Mucosa of descending colon (tissue), 3 donors: ENCODE results near the gene PITHD1. TPM values are rescaled to one million over a fixed set of nuclear protein-coding genes. Genes with fewer than 3 reads are reported as not detected.
"Not testable (repeated sequence)": the region's sequence is repeated elsewhere in the genome, so short reads cannot be mapped to it uniquely, and the experiment has no call there.

ENCODE experiments used
- ATAC-seq: fragments of 200-7000 bp; cut with Tn5 transposase; one replicate; pipeline ENCODE4 v1.9.1; 2020; ENCODE audit warnings: mild to moderate bottlenecking, moderate library complexity
- DNase-seq, 3 donors: peaks; one replicate each; pipeline ENCODE4 v3.0.0-alpha.2; 2020
- H3K36me3 ChIP-seq: fragments of 200-600 bp; one replicate; pipeline ENCODE4 v1.8.0; 2021; ENCODE audit warnings: low read depth, mild to moderate bottlenecking
- H3K4me1 ChIP-seq: fragments of 200-600 bp; one replicate; pipeline ENCODE4 v1.8.0; 2021; ENCODE audit warnings: low read depth, mild to moderate bottlenecking
- H3K4me3 ChIP-seq: fragments of 200-600 bp; one replicate; pipeline ENCODE4 v1.8.0; 2021; ENCODE audit warnings: mild to moderate bottlenecking
- H3K9me3 ChIP-seq: fragments of 200-600 bp; one replicate; pipeline ENCODE4 v1.8.0; 2021; ENCODE audit warnings: mild to moderate bottlenecking
- intact Hi-C, 2 donors: fragments of 100-400 bp; cut with DNase I in 1 of 2; cut with micrococcal nuclease in 1 of 2; formaldehyde crosslinking; loops; one replicate each; pipeline versions ENCODE4 v1.11.0 to v1.11.1; 2022; cut with DNase I, micrococcal nuclease
- total RNA-seq, 3 donors: library from RNA; stranded (reverse); fragmentation: NEBNext Ultra II Directional in 2 of 3; extraction: Animal tissue kit (Norgen Biotek cat#: 25700) in 2 of 3; gene quantifications; one replicate each; pipeline versions ENCODE4 v1.2.1 to v1.2.4, GENCODE V29; 2021 to 2023
- TF ChIP-seq, protein P1 (sequence below): fragments of 200-600 bp; IDR thresholded peaks from one replicate; pipeline ENCODE4 v1.8.0; 2022; ENCODE audit warnings: antibody characterized with exemption, mild to moderate bottlenecking
- donor health status: DM: no; HTN: no; CAD: no; lungs with moderate emphysema.
- donor health status: DM: no; HTN: no; CAD: no.
- donor health status: DM: no; HTN: yes; CAD: no.

PITHD1 gene
- total RNA-seq, 3 donors from 2014 or later = 38.9 to 53.2 (median 39.6) TPM

DNA sequence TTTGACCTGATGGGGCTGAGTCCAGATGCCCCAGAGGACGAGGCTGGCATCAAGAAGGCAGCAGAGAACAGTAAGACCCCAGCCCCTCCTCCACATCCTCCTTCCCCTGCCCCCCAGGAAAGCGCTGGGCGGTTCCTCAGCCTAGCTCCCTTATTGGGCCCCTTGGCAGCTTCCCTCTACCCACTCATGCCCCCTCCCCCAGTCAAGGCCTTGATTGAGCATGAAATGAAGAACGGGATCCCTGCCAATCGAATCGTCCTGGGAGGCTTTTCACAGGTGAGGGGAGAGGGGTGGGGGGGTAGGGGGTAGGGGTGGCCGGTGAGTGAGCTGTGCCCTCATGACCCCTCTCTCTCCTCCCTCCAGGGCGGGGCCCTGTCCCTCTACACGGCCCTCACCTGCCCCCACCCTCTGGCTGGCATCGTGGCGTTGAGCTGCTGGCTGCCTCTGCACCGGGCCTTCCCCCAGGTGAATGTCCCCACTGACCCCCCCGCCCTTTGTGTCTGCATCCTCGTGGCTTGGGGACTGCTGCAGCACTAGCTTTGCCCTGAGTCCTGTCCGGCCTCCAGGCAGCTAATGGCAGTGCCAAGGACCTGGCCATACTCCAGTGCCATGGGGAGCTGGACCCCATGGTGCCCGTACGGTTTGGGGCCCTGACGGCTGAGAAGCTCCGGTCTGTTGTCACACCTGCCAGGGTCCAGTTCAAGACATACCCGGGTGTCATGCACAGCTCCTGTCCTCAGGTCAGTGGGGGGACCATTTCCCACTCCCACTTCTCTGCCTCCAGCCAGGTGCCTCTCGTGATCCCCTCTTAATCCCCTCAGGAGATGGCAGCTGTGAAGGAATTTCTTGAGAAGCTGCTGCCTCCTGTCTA, 15.9 kb downstream of the PITHD1 start:
- peak in 2 of 3 donors; percentile 49 to 62 for DNase-seq
- Histone ChIP-seq H3K4me3 (no peak overlapping the region), H3K4me1 (peaks cover 37% of the 10 kb centered on the region), H3K36me3 (no peaks in the 10 kb centered on the region), H3K9me3 (no peaks in the 10 kb centered on the region)
- TF ChIP-seq, protein P1, sequence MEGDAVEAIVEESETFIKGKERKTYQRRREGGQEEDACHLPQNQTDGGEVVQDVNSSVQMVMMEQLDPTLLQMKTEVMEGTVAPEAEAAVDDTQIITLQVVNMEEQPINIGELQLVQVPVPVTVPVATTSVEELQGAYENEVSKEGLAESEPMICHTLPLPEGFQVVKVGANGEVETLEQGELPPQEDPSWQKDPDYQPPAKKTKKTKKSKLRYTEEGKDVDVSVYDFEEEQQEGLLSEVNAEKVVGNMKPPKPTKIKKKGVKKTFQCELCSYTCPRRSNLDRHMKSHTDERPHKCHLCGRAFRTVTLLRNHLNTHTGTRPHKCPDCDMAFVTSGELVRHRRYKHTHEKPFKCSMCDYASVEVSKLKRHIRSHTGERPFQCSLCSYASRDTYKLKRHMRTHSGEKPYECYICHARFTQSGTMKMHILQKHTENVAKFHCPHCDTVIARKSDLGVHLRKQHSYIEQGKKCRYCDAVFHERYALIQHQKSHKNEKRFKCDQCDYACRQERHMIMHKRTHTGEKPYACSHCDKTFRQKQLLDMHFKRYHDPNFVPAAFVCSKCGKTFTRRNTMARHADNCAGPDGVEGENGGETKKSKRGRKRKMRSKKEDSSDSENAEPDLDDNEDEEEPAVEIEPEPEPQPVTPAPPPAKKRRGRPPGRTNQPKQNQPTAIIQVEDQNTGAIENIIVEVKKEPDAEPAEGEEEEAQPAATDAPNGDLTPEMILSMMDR = no peak
- intact Hi-C loops = no loop called here
- ATAC-seq = no peak

DNA sequence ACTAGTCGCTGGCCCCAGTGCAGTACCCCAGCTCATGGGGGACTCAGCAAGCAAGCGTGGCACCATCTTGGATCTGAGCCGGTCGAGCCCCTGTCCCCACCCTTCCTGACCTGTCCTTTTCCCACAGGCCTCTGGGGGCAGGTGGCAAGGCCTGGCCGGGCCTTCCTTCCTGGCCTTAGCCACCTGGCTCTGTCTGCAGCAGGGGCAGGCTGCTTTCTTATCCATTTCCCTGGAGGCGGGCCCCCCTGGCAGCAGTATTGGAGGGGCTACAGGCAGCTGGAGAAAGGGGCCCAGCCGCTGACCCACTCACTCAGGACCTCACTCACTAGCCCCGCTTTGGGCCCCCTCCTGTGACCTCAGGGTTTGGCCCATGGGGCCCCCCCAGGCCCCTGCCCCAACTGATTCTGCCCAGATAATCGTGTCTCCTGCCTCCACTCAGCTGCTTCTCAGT, 16.5 kb downstream of the PITHD1 start:
- peak in 1 of 3 donors; percentile 51 for DNase-seq
- intact Hi-C loops, ATAC-seq: not testable (repeated sequence)

DNA sequence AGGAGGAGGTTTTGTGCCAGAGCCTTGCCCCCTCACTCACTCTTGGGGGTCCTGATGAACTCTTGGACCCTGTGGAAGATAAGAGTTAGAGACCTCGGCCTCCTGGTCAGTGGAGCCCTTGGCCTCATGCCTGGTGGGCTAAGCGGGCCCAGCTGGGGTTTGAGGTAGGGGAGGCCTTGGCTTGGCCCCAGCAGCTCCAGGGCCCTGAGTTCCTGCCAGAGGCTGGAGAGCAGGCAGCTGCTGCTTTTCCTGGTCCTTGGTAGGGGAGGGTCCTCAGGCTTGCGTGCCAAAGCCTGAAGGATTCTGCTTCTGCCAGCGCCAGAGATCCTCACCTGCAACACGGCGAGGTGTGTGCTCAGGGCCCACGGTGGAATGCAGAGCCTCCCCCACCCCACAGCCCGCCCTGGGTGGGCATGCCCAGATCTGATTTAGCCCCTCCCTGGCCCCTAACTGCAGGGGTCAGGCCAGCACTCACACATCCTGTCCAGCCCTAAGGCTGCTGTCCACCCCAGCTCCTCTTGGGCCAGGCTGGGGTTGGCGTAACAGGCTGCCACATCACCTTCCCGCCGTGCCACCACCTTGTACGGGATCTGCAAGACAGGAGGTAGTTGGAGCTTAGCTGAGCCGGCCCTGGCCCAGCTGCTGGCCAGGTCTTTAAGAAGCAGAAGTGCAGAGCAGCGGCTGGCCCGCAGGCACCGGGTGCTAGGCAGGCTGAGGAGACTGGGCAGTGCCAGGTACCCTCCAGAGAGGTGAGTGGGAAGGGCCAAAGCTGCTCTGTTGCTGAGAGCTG, 17.7 kb downstream of the PITHD1 start:
- intact Hi-C loops = no loop called here
- TF ChIP-seq, protein P1 = no peak
- DNase-seq (peak in 1 of 3 donors; percentile 57), ATAC-seq (no peak)
- H3K36me3 ChIP-seq = no peaks in the 10 kb centered on the region
- H3K4me1 ChIP-seq = peaks cover 37% of the 10 kb centered on the region
- H3K9me3 ChIP-seq = no peaks in the 10 kb centered on the region
- no peak overlapping the region for H3K4me3 ChIP-seq

More for the DNA sequence above, 16.5 kb downstream of the PITHD1 start:
- H3K4me3 ChIP-seq, H3K36me3 ChIP-seq, H3K9me3 ChIP-seq: not testable (repeated sequence)
- H3K4me1 ChIP-seq = peaks cover 41% of the 10 kb centered on the region

DNA sequence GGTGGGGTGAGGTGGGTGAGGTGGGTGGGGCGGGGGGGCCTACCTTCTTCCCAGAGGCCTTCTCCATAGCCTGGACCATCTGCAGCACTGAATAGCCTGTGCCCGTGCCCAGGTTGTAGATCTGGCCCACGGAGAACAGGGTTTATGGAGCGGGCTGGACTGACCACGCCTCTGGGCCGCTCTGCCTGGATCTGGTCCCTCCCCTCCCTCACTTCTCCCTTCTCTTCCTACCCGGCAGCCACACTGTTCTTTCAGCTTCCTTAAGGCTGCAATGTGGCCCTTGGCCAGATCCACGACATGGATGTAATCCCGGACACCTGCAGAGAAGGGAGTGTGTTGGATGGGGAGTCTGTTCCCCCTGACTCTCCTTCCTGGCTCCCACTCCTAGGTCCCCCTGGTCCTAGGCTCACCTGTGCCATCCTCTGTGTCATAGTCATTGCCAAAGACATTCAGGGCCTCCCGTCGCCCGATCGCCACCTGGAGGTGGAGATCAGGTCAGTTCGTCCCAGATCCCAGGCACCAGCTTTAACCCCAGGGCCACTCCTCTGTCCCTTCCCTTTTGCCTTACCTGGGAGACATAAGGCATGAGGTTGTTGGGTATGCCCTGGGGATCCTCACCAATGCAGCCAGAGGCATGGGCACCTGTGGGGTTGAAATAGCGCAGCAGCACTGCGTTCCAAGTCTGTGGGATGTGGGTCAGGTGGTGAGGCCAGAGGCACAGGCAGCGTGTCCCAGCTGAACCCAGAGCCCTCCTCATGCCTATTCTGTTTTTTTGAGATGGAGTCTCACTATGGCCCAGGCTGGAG, 18.5 kb downstream of the PITHD1 start:
- intact Hi-C loops = no loop called here
- Histone ChIP-seq H3K4me1 (peaks cover 43% of the 10 kb centered on the region), H3K4me3 (no peak overlapping the region), H3K36me3 (no peaks in the 10 kb centered on the region), H3K9me3 (no peaks in the 10 kb centered on the region)
- DNase-seq (peak; percentile 60 to 67 (median 65)), ATAC-seq (peak; percentile 4)
- TF ChIP-seq, protein P1 = no peak

DNA sequence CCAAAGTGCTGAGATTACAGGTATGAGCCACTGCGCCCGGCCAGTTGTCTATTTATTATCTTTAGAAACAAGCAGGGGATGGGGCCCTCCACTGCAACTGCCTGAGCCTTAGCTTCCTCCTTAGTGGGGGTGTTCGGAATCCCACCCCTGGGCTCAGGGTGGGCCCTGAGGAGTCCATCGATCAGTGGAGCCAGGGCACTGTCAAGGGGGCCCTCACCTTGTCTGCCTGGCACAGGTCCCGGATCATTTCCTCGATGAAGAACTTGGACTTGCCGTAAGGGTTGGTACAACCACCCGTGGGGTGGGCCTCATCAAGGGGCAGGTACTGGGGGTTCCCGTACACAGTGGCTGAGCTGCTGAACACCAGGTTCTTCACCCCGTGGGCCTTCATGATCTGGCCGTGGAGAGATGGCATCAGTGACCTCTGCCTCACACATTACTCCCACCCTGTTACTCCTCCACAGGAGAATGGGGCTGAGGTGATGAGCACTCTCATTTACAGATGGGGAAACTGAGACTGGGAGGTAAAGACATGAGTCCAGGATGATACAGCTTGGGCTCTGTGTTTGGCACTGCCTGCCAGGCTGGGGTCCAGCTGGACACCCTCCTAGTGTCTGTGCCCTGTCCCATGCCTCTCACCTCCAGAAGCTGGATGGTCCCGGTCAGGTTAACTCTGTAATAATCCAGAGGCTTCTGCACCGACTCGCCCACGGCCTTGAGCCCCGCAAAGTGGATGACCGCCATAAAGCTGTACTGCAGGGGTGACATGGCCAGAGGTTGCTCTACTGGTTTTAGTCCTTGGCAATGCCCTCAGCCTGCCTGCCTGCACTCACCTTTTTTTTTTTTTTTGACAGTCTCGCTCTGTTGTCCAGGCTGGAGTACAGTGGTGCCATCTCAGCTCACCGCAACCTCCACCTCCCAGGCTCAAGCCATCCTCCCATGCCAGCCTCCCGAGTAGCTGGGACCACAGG, 19.5 kb downstream of the PITHD1 start:
- Histone ChIP-seq H3K4me1 (peaks cover 34% of the 10 kb centered on the region), H3K4me3 (no peak overlapping the region), H3K9me3 (no peaks in the 10 kb centered on the region), H3K36me3 (no peaks in the 10 kb centered on the region)
- DNase-seq = no peak
- TF ChIP-seq, protein P1 = no peak
- intact Hi-C loops = no loop called here
- ATAC-seq = no peak
